Measurements from ENCODE around the gene NDUFB1. TPM values are rescaled to one million over a fixed set of nuclear protein-coding genes. Genes with fewer than 3 reads are reported as not detected.

NDUFB1 gene
- 170 and 202 TPM in 2 replicates for total RNA-seq (2012; rRNA removed)

- Histone ChIP-seq H3K9ac (ENCODE audit: low read depth, low read length) (peak within 1 kb of the TSS; percentile 99), H3K4me1 (ENCODE audit: control insufficient read depth, insufficient read depth, low read length) (peaks cover 10% of the 10 kb centered on the region), H3K4me2 (ENCODE audit: low read length) (peak within 1 kb of the TSS; percentile 92), H3K4me3 (ENCODE audit: low read length) (peak within 1 kb of the TSS; percentile 90), H3K36me3 (ENCODE audit: insufficient read depth, low read length) (peaks cover 29% of the 10 kb centered on the region), H3K9me3 (replicated peaks; ENCODE audit: low read length) (no peaks in the 10 kb centered on the region), H3K27me3 (ENCODE audit: control insufficient read depth, insufficient read depth, low read length) (no peaks in the 10 kb centered on the region)
Measured at GRCh38 chr14:92121670-92122350, at the start of gene NDUFB1, which contains the start of gene CPSF2. Gene NDUFB1 (minus strand): TSS chr14:92121706. CDS start chr14:92117637, 4,069 bp downstream. Gene CPSF2 (plus strand): TSS chr14:92121969. CDS start chr14:92130985, 9,016 bp downstream.

- H3K9ac ChIP-seq (ENCODE audit: low read depth, low read length) = no peak overlapping the region
- peaks cover 59% of the 10 kb centered on the region for H3K36me3 ChIP-seq (ENCODE audit: insufficient read depth, low read length)
- no peak overlapping the region for H3K4me2 ChIP-seq (ENCODE audit: low read length)
- no peaks in the 10 kb centered on the region for H3K9me3 ChIP-seq (replicated peaks; ENCODE audit: low read length)
- peaks cover 10% of the 10 kb centered on the region for H3K4me1 ChIP-seq (ENCODE audit: control insufficient read depth, insufficient read depth, low read length)
- no peak overlapping the region for H3K4me3 ChIP-seq (ENCODE audit: low read length)
- no peaks in the 10 kb centered on the region for H3K27me3 ChIP-seq (ENCODE audit: control insufficient read depth, insufficient read depth, low read length)
Measured at GRCh38 chr14:92164958-92165357, 43.5 kb upstream of the NDUFB1 start.

DNA sequence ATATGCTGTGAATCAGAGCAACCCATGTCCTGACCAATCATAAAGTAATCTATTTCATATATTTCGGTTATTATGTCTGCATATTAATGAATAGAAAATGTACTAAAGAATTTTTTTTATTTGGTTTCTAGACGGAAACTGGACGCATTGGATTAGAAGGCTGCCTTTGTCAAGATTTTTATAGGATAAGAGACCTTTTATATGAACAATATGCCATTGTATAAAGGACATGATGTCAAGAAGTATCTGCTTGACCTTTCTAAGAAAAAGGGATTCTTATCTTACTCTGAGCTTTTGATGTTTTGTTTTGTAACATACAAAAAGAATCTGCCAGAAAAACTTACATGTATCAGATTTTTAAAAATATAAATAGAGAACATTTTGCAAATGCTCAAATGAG is 40.0 kb upstream of the NDUFB1 start:
- H3K9me3 ChIP-seq (replicated peaks; ENCODE audit: low read length) = no peaks in the 10 kb centered on the region
- H3K4me2 ChIP-seq (ENCODE audit: low read length) = no peak overlapping the region
- peaks cover 76% of the 10 kb centered on the region for H3K36me3 ChIP-seq (ENCODE audit: insufficient read depth, low read length)
- H3K9ac ChIP-seq (ENCODE audit: low read depth, low read length) = no peak overlapping the region
- no peak overlapping the region for H3K4me3 ChIP-seq (ENCODE audit: low read length)
- no peaks in the 10 kb centered on the region for H3K27me3 ChIP-seq (ENCODE audit: control insufficient read depth, insufficient read depth, low read length)
- H3K4me1 ChIP-seq (ENCODE audit: control insufficient read depth, insufficient read depth, low read length) = peaks cover 10% of the 10 kb centered on the region

- H3K27me3 ChIP-seq (ENCODE audit: control insufficient read depth, insufficient read depth, low read length) = no peaks in the 10 kb centered on the region
- peaks cover 10% of the 10 kb centered on the region for H3K4me1 ChIP-seq (ENCODE audit: control insufficient read depth, insufficient read depth, low read length)
- H3K9me3 ChIP-seq (replicated peaks; ENCODE audit: low read length) = no peaks in the 10 kb centered on the region
- H3K9ac ChIP-seq (ENCODE audit: low read depth, low read length) = no peak overlapping the region
- peaks cover 82% of the 10 kb centered on the region for H3K36me3 ChIP-seq (ENCODE audit: insufficient read depth, low read length)
- peak overlapping the region; percentile 9 for H3K4me2 ChIP-seq (ENCODE audit: low read length)
- H3K4me3 ChIP-seq (ENCODE audit: low read length) = no peak overlapping the region
Measured at GRCh38 chr14:92160619-92161018, 39.1 kb upstream of the NDUFB1 start.

GRCh38 chr14:92154283-92154942 is 32.9 kb upstream of the NDUFB1 start:
- no peak overlapping the region for H3K4me3 ChIP-seq (ENCODE audit: low read length)
- peaks cover 48% of the 10 kb centered on the region for H3K36me3 ChIP-seq (ENCODE audit: insufficient read depth, low read length)
- H3K4me1 ChIP-seq (ENCODE audit: control insufficient read depth, insufficient read depth, low read length) = peaks cover 15% of the 10 kb centered on the region
- no peaks in the 10 kb centered on the region for H3K9me3 ChIP-seq (replicated peaks; ENCODE audit: low read length)
- H3K4me2 ChIP-seq (ENCODE audit: low read length) = no peak overlapping the region
- H3K27me3 ChIP-seq (ENCODE audit: control insufficient read depth, insufficient read depth, low read length) = no peaks in the 10 kb centered on the region
- H3K9ac ChIP-seq (ENCODE audit: low read depth, low read length) = no peak overlapping the region

DNA sequence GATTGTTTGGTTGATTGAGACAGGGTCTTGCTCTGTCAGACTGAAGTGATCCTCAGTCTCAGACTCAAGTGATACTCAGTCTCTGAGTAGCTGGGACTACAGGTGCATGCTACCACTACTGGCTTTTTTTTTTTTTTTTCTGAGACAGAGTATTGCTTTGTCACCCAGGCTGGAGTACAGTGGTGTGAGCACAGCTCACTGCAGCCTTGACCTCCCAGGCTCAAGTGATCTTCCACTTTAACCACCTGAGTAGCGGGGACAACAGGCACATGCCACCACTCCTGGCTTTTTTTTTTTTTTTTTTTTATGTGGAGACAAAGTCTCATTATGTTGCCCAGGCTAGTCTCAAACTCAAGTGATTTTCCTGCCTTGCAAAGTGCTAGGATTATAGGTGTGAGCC is 32.1 kb upstream of the NDUFB1 start:
- Histone ChIP-seq H3K4me3 (ENCODE audit: low read length) (no peak overlapping the region), H3K9ac (ENCODE audit: low read depth, low read length) (no peak overlapping the region), H3K4me2 (ENCODE audit: low read length) (no peak overlapping the region), H3K4me1 (ENCODE audit: control insufficient read depth, insufficient read depth, low read length) (peaks cover 15% of the 10 kb centered on the region), H3K9me3 (replicated peaks; ENCODE audit: low read length) (no peaks in the 10 kb centered on the region), H3K36me3 (ENCODE audit: insufficient read depth, low read length) (peaks cover 46% of the 10 kb centered on the region), H3K27me3 (ENCODE audit: control insufficient read depth, insufficient read depth, low read length) (no peaks in the 10 kb centered on the region)

GRCh38 chr14:92144708-92145107 is 23.2 kb upstream of the NDUFB1 start:
- Histone ChIP-seq H3K9me3 (replicated peaks; ENCODE audit: low read length) (no peaks in the 10 kb centered on the region), H3K4me2 (ENCODE audit: low read length) (no peak overlapping the region), H3K9ac (ENCODE audit: low read depth, low read length) (no peak overlapping the region), H3K4me1 (ENCODE audit: control insufficient read depth, insufficient read depth, low read length) (peaks cover 10% of the 10 kb centered on the region), H3K4me3 (ENCODE audit: low read length) (no peak overlapping the region), H3K27me3 (ENCODE audit: control insufficient read depth, insufficient read depth, low read length) (no peaks in the 10 kb centered on the region), H3K36me3 (ENCODE audit: insufficient read depth, low read length) (peaks cover 55% of the 10 kb centered on the region)

DNA sequence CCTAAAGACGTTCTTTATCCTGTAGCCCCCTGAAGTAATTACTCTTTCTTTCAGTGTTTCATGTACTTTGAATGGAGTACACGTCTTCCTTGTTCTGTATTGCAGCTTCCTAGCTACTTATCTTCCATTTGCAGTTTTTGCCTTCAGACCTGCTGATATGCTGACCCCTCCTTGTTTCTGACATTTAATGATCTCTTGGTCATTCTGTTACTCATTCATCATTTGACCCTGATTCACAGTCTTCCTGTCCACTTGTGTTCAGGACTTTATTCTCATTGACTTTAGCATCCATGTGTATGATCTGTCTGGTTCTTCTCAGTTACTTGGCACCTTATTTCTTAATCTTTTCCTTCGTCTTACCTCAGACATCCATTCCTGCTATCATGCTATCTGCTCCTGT is 22.5 kb upstream of the NDUFB1 start:
- no peak overlapping the region for H3K9ac ChIP-seq (ENCODE audit: low read depth, low read length)
- no peaks in the 10 kb centered on the region for H3K27me3 ChIP-seq (ENCODE audit: control insufficient read depth, insufficient read depth, low read length)
- peaks cover 10% of the 10 kb centered on the region for H3K4me1 ChIP-seq (ENCODE audit: control insufficient read depth, insufficient read depth, low read length)
- H3K9me3 ChIP-seq (replicated peaks; ENCODE audit: low read length) = no peaks in the 10 kb centered on the region
- peaks cover 52% of the 10 kb centered on the region for H3K36me3 ChIP-seq (ENCODE audit: insufficient read depth, low read length)
- no peak overlapping the region for H3K4me2 ChIP-seq (ENCODE audit: low read length)
- H3K4me3 ChIP-seq (ENCODE audit: low read length) = no peak overlapping the region

- H3K9ac ChIP-seq (ENCODE audit: low read depth, low read length) = no peak overlapping the region
- no peak overlapping the region for H3K4me2 ChIP-seq (ENCODE audit: low read length)
- no peak overlapping the region for H3K4me3 ChIP-seq (ENCODE audit: low read length)
- peaks cover 10% of the 10 kb centered on the region for H3K4me1 ChIP-seq (ENCODE audit: control insufficient read depth, insufficient read depth, low read length)
- H3K27me3 ChIP-seq (ENCODE audit: control insufficient read depth, insufficient read depth, low read length) = no peaks in the 10 kb centered on the region
- H3K9me3 ChIP-seq (replicated peaks; ENCODE audit: low read length) = no peaks in the 10 kb centered on the region
- peaks cover 54% of the 10 kb centered on the region for H3K36me3 ChIP-seq (ENCODE audit: insufficient read depth, low read length)
Measured at GRCh38 chr14:92143309-92143708, 21.8 kb upstream of the NDUFB1 start.

DNA sequence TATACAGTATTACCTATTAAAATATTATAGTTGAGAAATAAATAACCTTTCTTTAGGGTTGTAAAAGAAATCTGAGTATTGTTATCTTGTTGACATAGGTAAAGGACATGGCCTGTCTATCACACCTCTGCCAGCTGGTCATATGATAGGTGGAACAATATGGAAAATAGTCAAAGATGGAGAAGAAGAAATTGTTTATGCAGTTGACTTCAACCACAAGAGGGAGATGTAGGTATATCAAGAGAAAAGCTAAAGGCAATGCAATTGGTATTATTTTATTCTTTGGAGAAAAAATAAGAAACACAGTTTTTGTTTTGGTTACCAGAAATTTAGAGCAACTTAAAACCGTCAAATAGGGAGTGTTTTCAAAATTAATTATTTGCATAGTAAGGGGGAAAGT is 13.8 kb upstream of the NDUFB1 start:
- H3K4me1 ChIP-seq (ENCODE audit: control insufficient read depth, insufficient read depth, low read length) = no peaks in the 10 kb centered on the region
- no peaks in the 10 kb centered on the region for H3K9me3 ChIP-seq (replicated peaks; ENCODE audit: low read length)
- no peak overlapping the region for H3K4me3 ChIP-seq (ENCODE audit: low read length)
- H3K4me2 ChIP-seq (ENCODE audit: low read length) = no peak overlapping the region
- peaks cover 51% of the 10 kb centered on the region for H3K36me3 ChIP-seq (ENCODE audit: insufficient read depth, low read length)
- no peaks in the 10 kb centered on the region for H3K27me3 ChIP-seq (ENCODE audit: control insufficient read depth, insufficient read depth, low read length)
- H3K9ac ChIP-seq (ENCODE audit: low read depth, low read length) = no peak overlapping the region

DNA sequence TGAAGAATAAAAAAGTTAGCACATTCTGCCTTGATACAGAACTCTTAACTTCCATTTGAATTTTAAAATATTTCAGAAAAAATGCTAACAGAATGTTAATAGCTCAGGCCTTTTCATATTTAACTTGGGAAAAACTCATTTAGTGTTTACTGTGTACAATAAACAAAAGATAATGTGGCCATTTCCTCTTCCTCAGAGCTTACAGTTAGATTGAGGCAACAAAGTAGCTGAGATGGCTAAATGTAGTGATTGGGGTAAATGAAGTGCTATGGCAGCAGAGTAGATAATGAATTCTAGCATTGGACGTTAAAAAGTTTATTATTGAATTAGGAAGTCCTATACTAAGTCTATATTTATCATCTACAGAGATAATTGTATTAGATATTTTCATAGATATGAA is 12.9 kb upstream of the NDUFB1 start:
- Histone ChIP-seq H3K36me3 (ENCODE audit: insufficient read depth, low read length) (peaks cover 51% of the 10 kb centered on the region), H3K4me3 (ENCODE audit: low read length) (no peak overlapping the region), H3K9me3 (replicated peaks; ENCODE audit: low read length) (no peaks in the 10 kb centered on the region), H3K9ac (ENCODE audit: low read depth, low read length) (no peak overlapping the region), H3K4me1 (ENCODE audit: control insufficient read depth, insufficient read depth, low read length) (no peaks in the 10 kb centered on the region), H3K4me2 (ENCODE audit: low read length) (no peak overlapping the region), H3K27me3 (ENCODE audit: control insufficient read depth, insufficient read depth, low read length) (no peaks in the 10 kb centered on the region)

GRCh38 chr14:92122761-92123160 is 1.3 kb upstream of the NDUFB1 start:
- Histone ChIP-seq H3K4me2 (ENCODE audit: low read length) (peak overlapping the region; percentile 92), H3K36me3 (ENCODE audit: insufficient read depth, low read length) (peaks cover 29% of the 10 kb centered on the region), H3K9me3 (replicated peaks; ENCODE audit: low read length) (no peaks in the 10 kb centered on the region), H3K4me1 (ENCODE audit: control insufficient read depth, insufficient read depth, low read length) (peaks cover 10% of the 10 kb centered on the region), H3K9ac (ENCODE audit: low read depth, low read length) (peak overlapping the region; percentile 99), H3K27me3 (ENCODE audit: control insufficient read depth, insufficient read depth, low read length) (no peaks in the 10 kb centered on the region), H3K4me3 (ENCODE audit: low read length) (peak overlapping the region; percentile 90)

All from skeletal muscle satellite cell (primary cell).